Measurements from ENCODE around the gene MRPL1.

- TF ChIP-seq POLR2AphosphoS5 (IDR thresholded peaks at IDR 0.05) = no peak
- TF ChIP-seq, protein P1, sequence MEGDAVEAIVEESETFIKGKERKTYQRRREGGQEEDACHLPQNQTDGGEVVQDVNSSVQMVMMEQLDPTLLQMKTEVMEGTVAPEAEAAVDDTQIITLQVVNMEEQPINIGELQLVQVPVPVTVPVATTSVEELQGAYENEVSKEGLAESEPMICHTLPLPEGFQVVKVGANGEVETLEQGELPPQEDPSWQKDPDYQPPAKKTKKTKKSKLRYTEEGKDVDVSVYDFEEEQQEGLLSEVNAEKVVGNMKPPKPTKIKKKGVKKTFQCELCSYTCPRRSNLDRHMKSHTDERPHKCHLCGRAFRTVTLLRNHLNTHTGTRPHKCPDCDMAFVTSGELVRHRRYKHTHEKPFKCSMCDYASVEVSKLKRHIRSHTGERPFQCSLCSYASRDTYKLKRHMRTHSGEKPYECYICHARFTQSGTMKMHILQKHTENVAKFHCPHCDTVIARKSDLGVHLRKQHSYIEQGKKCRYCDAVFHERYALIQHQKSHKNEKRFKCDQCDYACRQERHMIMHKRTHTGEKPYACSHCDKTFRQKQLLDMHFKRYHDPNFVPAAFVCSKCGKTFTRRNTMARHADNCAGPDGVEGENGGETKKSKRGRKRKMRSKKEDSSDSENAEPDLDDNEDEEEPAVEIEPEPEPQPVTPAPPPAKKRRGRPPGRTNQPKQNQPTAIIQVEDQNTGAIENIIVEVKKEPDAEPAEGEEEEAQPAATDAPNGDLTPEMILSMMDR (IDR thresholded peaks at IDR 0.05) = no peak
- TF ChIP-seq POLR2A (IDR thresholded peaks at IDR 0.05) = no peak
Observed at GRCh38 chr4:77952457-77952856, 89.8 kb downstream of the MRPL1 start.

All from breast epithelium (tissue), 3 donors.